Measurements from ENCODE around the gene TBC1D9. TPM values are rescaled to one million over a fixed set of nuclear protein-coding genes. Genes with fewer than 3 reads are reported as not detected.

Gene TBC1D9
- total RNA-seq, 1 donor from 2014 or later, result 34.6 TPM

GRCh38 chr4:140697709-140698560 lies 58.2 kb downstream of the TBC1D9 start:
- Histone ChIP-seq H3K27me3 (ENCODE audit: control insufficient read depth, insufficient read depth, low read length) (no peaks in the 10 kb centered on the region), H3K36me3 (ENCODE audit: control insufficient read depth, insufficient read depth, low read length) (no peaks in the 10 kb centered on the region), H3K4me3 (ENCODE audit: low read depth, low read length) (no peak overlapping the region)
- no peak for TF ChIP-seq CTCF (IDR thresholded peaks at IDR 0.05; ENCODE audit: insufficient read depth, low read length, poor library complexity, severe bottlenecking)
- no peak for DNase-seq (ENCODE audit: low read depth)

- DNase-seq (ENCODE audit: low read depth), result no peak
- H3K36me3 ChIP-seq (ENCODE audit: control insufficient read depth, insufficient read depth, low read length), result no peaks in the 10 kb centered on the region
- no peak overlapping the region for H3K4me3 ChIP-seq (ENCODE audit: low read depth, low read length)
- no peaks in the 10 kb centered on the region for H3K27me3 ChIP-seq (ENCODE audit: control insufficient read depth, insufficient read depth, low read length)
- no peak for TF ChIP-seq CTCF (IDR thresholded peaks at IDR 0.05; ENCODE audit: insufficient read depth, low read length, poor library complexity, severe bottlenecking)
These were observed 60.7 kb downstream of the TBC1D9 start for GRCh38 chr4:140695483-140695882.

- no peaks in the 10 kb centered on the region for H3K27me3 ChIP-seq (ENCODE audit: control insufficient read depth, insufficient read depth, low read length)
- no peak for DNase-seq (ENCODE audit: low read depth)
- no peak for TF ChIP-seq CTCF (IDR thresholded peaks at IDR 0.05; ENCODE audit: insufficient read depth, low read length, poor library complexity, severe bottlenecking)
- H3K4me3 ChIP-seq (ENCODE audit: low read depth, low read length), result no peak overlapping the region
- no peaks in the 10 kb centered on the region for H3K36me3 ChIP-seq (ENCODE audit: control insufficient read depth, insufficient read depth, low read length)
These were observed 62.6 kb downstream of the TBC1D9 start for GRCh38 chr4:140693562-140693961.

- no peak for TF ChIP-seq CTCF (IDR thresholded peaks at IDR 0.05; ENCODE audit: insufficient read depth, low read length, poor library complexity, severe bottlenecking)
- DNase-seq (ENCODE audit: low read depth), result no peak
- Histone ChIP-seq H3K4me3 (ENCODE audit: low read depth, low read length) (no peak overlapping the region), H3K36me3 (ENCODE audit: control insufficient read depth, insufficient read depth, low read length) (no peaks in the 10 kb centered on the region), H3K27me3 (ENCODE audit: control insufficient read depth, insufficient read depth, low read length) (no peaks in the 10 kb centered on the region)
These were observed 64.8 kb downstream of the TBC1D9 start for GRCh38 chr4:140691369-140691768.

- Histone ChIP-seq H3K36me3 (ENCODE audit: control insufficient read depth, insufficient read depth, low read length) (no peaks in the 10 kb centered on the region), H3K27me3 (ENCODE audit: control insufficient read depth, insufficient read depth, low read length) (no peaks in the 10 kb centered on the region), H3K4me3 (ENCODE audit: low read depth, low read length) (no peak overlapping the region)
- DNase-seq (ENCODE audit: low read depth), result no peak
- TF ChIP-seq CTCF (IDR thresholded peaks at IDR 0.05; ENCODE audit: insufficient read depth, low read length, poor library complexity, severe bottlenecking), result no peak
These were observed 66.1 kb downstream of the TBC1D9 start for GRCh38 chr4:140690093-140690492.

- H3K27me3 ChIP-seq (ENCODE audit: control insufficient read depth, insufficient read depth, low read length), result no peaks in the 10 kb centered on the region
- TF ChIP-seq CTCF (IDR thresholded peaks at IDR 0.05; ENCODE audit: insufficient read depth, low read length, poor library complexity, severe bottlenecking), result no peak
- H3K4me3 ChIP-seq (ENCODE audit: low read depth, low read length), result no peak overlapping the region
- H3K36me3 ChIP-seq (ENCODE audit: control insufficient read depth, insufficient read depth, low read length), result no peaks in the 10 kb centered on the region
- no peak for DNase-seq (ENCODE audit: low read depth)
These were observed 66.6 kb downstream of the TBC1D9 start for GRCh38 chr4:140689623-140690022.

All from kidney epithelial cell (primary cell).